ENCODE results near the gene ANXA8.

DNA sequence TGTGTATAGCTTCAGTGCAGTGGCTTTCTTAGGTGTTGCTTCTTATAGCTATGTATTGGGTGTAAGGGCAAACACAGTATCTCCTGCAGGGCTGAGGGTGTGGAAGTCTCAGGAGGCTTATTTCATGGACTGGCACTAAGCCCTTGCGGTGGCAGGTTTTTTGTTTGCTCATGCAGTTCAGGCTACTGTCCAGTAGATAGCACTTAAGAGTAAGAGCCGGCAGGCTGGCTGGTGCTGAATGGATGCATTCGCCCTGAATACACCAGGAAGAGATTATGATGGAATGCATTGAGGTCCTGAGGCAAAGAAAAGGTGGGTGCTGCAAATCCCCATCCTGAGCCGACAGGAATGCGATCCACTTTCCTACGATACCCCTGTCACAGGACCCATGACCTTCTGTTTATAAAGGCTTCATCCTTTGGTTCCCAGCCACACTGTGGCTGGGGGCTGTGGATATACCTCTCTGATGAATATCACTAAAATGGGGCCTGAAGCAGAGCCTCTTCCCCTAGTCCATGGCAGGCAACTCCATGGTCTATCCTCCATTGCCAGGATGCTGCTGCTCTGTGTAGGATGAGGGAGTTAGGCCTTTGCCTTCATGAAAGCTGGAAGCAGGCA lies 44.9 kb downstream of the ANXA8 start:
- TF ChIP-seq, protein P1, sequence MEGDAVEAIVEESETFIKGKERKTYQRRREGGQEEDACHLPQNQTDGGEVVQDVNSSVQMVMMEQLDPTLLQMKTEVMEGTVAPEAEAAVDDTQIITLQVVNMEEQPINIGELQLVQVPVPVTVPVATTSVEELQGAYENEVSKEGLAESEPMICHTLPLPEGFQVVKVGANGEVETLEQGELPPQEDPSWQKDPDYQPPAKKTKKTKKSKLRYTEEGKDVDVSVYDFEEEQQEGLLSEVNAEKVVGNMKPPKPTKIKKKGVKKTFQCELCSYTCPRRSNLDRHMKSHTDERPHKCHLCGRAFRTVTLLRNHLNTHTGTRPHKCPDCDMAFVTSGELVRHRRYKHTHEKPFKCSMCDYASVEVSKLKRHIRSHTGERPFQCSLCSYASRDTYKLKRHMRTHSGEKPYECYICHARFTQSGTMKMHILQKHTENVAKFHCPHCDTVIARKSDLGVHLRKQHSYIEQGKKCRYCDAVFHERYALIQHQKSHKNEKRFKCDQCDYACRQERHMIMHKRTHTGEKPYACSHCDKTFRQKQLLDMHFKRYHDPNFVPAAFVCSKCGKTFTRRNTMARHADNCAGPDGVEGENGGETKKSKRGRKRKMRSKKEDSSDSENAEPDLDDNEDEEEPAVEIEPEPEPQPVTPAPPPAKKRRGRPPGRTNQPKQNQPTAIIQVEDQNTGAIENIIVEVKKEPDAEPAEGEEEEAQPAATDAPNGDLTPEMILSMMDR (IDR thresholded peaks at IDR 0.05), result peak in 4 of 6 experiments; percentile 34 to 86 (median 82)
- TF ChIP-seq POLR2A (IDR thresholded peaks at IDR 0.05), result no peak

Measured in Peyer's patch (tissue), 4 donors.